Measurements from ENCODE around the gene LRIG1. TPM values are rescaled to one million over a fixed set of nuclear protein-coding genes. Genes with fewer than 3 reads are reported as not detected.

LRIG1 gene
- total RNA-seq, 1 donor from 2014 or later = 64.4 TPM

GRCh38 chr3:66354001-66354400 is 146.8 kb downstream of the LRIG1 start:
- DNase-seq (ENCODE audit: low spot score) = no peak

GRCh38 chr3:66353530-66353929 is 147.3 kb downstream of the LRIG1 start:
- no peak for DNase-seq (ENCODE audit: low spot score)

GRCh38 chr3:66353039-66353438 is 147.8 kb downstream of the LRIG1 start:
- DNase-seq (ENCODE audit: low spot score) = no peak

- DNase-seq (ENCODE audit: low spot score) = no peak
These were observed 150.2 kb downstream of the LRIG1 start for GRCh38 chr3:66350601-66351000.

- DNase-seq (ENCODE audit: low spot score) = no peak
These were observed 152.1 kb downstream of the LRIG1 start for GRCh38 chr3:66348704-66349103.

GRCh38 chr3:66344848-66345578 is 155.8 kb downstream of the LRIG1 start:
- no peak for DNase-seq (ENCODE audit: low spot score)

GRCh38 chr3:66344391-66344811 is 156.4 kb downstream of the LRIG1 start:
- DNase-seq (ENCODE audit: low spot score) = no peak

- no peak for DNase-seq (ENCODE audit: low spot score)
These were observed 158.0 kb downstream of the LRIG1 start for GRCh38 chr3:66342717-66343356.

- no peak for DNase-seq (ENCODE audit: low spot score)
These were observed 161.9 kb downstream of the LRIG1 start for GRCh38 chr3:66338927-66339326.

- no peak for DNase-seq (ENCODE audit: low spot score)
These were observed 164.5 kb downstream of the LRIG1 start for GRCh38 chr3:66336333-66336766.

- DNase-seq (ENCODE audit: low spot score) = no peak
These were observed 165.2 kb downstream of the LRIG1 start for GRCh38 chr3:66335671-66336070.
